HepG2 (cell line): ENCODE data around the gene REP15.

Source experiments
- ATF3 ChIP-seq: sonication (generic); formaldehyde crosslinking; IDR thresholded peaks from 2 replicates; pipeline ENCODE4 v1.4.0; 2020; ENCODE audit warnings: missing genetic modification reagents
- CTCF ChIP-seq: sonication (generic); formaldehyde crosslinking; IDR thresholded peaks from 2 replicates; pipeline ENCODE4 v1.5.0; 2020; ENCODE audit warnings: mild to moderate bottlenecking, missing genetic modification reagents, moderate library complexity
- DPF2 ChIP-seq: sonication (generic); formaldehyde crosslinking; IDR thresholded peaks from 2 replicates; pipeline ENCODE4 v1.4.0; 2020; ENCODE audit warnings: mild to moderate bottlenecking, low read depth, missing genetic modification reagents, borderline replicate concordance
- POLR2A ChIP-seq, 2 experiments: IDR thresholded peaks; 2 replicates each; pipeline ENCODE4 v1.6.1; 2011; ENCODE audit warnings: low read depth in 2 of 2, low read length in 2 of 2, mild to moderate bottlenecking in 1 of 2, moderate library complexity in 1 of 2; ENCODE audit not compliant: insufficient read depth in 1 of 2
- TARDBP ChIP-seq: sonication (generic); formaldehyde crosslinking; IDR thresholded peaks from 2 replicates; pipeline ENCODE4 v1.8.0; 2022; ENCODE audit warnings: mild to moderate bottlenecking, missing genetic modification reagents

GRCh38 chr12:27733052-27733656 lies 36.9 kb downstream of the REP15 start:
- TF ChIP-seq TARDBP (CRISPR knock-in tag) (no peak), DPF2 (CRISPR knock-in tag) (no peak), CTCF (CRISPR knock-in tag) (peak; percentile 79), ATF3 (CRISPR knock-in tag) (no peak), POLR2A (IDR thresholded peaks at IDR 0.05; ENCODE audit: insufficient read depth in 1 of 2, low read depth in 2 of 2, low read length in 2 of 2) (no peak)
